OCI-LY3 (cell line): Measurements from ENCODE around the gene B3GNT2.

Source experiments
- H2AFZ ChIP-seq: fragments of 200-600, 300-600 bp; shearing (Covaris generic); 2 replicates; pipeline ENCODE4 v1.6.0; 2014; ENCODE audit warnings: antibody characterized with exemption, low read depth, low read length
- H3K27ac ChIP-seq: fragments of 200-600, 300-600 bp; sonication (generic); 2 replicates; pipeline ENCODE4 v1.5.1; 2014; ENCODE audit warnings: mild to moderate bottlenecking, low read length, moderate library complexity, mixed read lengths
- H3K27me3 ChIP-seq: fragments of 200-600, 300-600 bp; sonication (generic); 2 replicates; pipeline ENCODE4 v1.6.1; 2014; ENCODE audit warnings: low read depth, low read length, mixed read lengths
- H3K36me3 ChIP-seq: fragments of 200-600, 300-600 bp; sonication (generic); replicated peaks from 2 replicates; pipeline ENCODE3; 2014; ENCODE audit warnings: low read depth, low read length, mixed read lengths
- H3K4me1 ChIP-seq: fragments of 300-600, 200-600 bp; sonication (generic); 2 replicates; pipeline ENCODE4 v1.6.1; 2014; ENCODE audit warnings: low read length, mixed read lengths
- H3K4me2 ChIP-seq: fragments of 200-600, 300-600 bp; sonication (generic); 2 replicates; pipeline ENCODE4 v1.6.1; 2014; ENCODE audit warnings: low read length, mixed read lengths
- H3K4me3 ChIP-seq: fragments of 300-600, 200-600 bp; sonication (generic); 2 replicates; pipeline ENCODE4 v1.5.1; 2014; ENCODE audit warnings: antibody characterized with exemption, mild to moderate bottlenecking, low read length, moderate library complexity
- H3K79me2 ChIP-seq: fragments of 300-600, 200-600 bp; shearing (Covaris generic); 2 replicates; pipeline ENCODE4 v1.6.1; 2014; ENCODE audit warnings: mild to moderate bottlenecking, low read length, mixed read lengths
- H3K9ac ChIP-seq: fragments of 300-600, 200-600 bp; shearing (Covaris generic); 2 replicates; pipeline ENCODE4 v1.6.0; 2014; ENCODE audit warnings: mild to moderate bottlenecking, low read length, moderate library complexity
- H3K9me3 ChIP-seq: fragments of 200-600, 300-600 bp; shearing (Covaris generic); 2 replicates; pipeline ENCODE4 v1.6.1; 2014; ENCODE audit warnings: low read length, mixed read lengths; ENCODE audit not compliant: insufficient read depth
- H4K20me1 ChIP-seq: fragments of 200-600, 300-600 bp; sonication (generic); 2 replicates; pipeline ENCODE4 v1.6.1; 2016; ENCODE audit warnings: low read length, mixed read lengths; ENCODE audit not compliant: insufficient read depth
- CTCF ChIP-seq: fragments of 200-600, 300-600 bp; sonication (generic); IDR thresholded peaks from 2 replicates; pipeline ENCODE4 v1.5.1; 2014; ENCODE audit warnings: antibody characterized with exemption, low read length, low read depth
- EZH2phosphoT487 ChIP-seq: fragments of 200-600 bp; shearing (Covaris generic); IDR thresholded peaks from 2 replicates; pipeline ENCODE4 v1.6.1; 2018; ENCODE audit warnings: antibody characterized with exemption, mixed run types, low read depth

The B3GNT2 gene

GRCh38 chr2:62270728-62271127 lies 74.8 kb downstream of the B3GNT2 start:
- Histone ChIP-seq H2AFZ (no peak overlapping the region), H4K20me1 (no peaks in the 10 kb centered on the region), H3K27ac (no peak overlapping the region), H3K79me2 (no peaks in the 10 kb centered on the region), H3K27me3 (no peaks in the 10 kb centered on the region), H3K36me3 (no peaks in the 10 kb centered on the region), H3K4me1 (no peaks in the 10 kb centered on the region), H3K4me3 (no peak overlapping the region), H3K9ac (no peak overlapping the region), H3K9me3 (no peaks in the 10 kb centered on the region), H3K4me2 (no peak overlapping the region)
- TF ChIP-seq EZH2phosphoT487 (no peak), CTCF (no peak)
